HepG2 (cell line): Measurements from ENCODE around the gene KCNJ4. TPM values are rescaled to one million over a fixed set of nuclear protein-coding genes. Genes with fewer than 3 reads are reported as not detected.
A peak's percentile ranks its signal among the peaks of the same experiment; 100 is the strongest.

ENCODE experiments used
- ARNT2 ChIP-seq: sonication (generic); formaldehyde crosslinking; IDR thresholded peaks from 2 replicates; pipeline ENCODE4 v1.8.0; 2022; ENCODE audit warnings: mild to moderate bottlenecking, low read depth, missing genetic modification reagents, moderate library complexity
- DNMT1 ChIP-seq: sonication (generic); formaldehyde crosslinking; IDR thresholded peaks from 2 replicates; pipeline ENCODE4 v1.5.1; 2020; ENCODE audit warnings: mild to moderate bottlenecking, missing genetic modification reagents
- GRHL1 ChIP-seq: sonication (generic); formaldehyde crosslinking; conservative IDR thresholded peaks from 2 replicates; pipeline ENCODE4 v1.8.0; 2022; ENCODE audit warnings: missing genetic modification reagents
- HNRNPL ChIP-seq: fragments of 200-400 bp; formaldehyde crosslinking; IDR thresholded peaks from 2 replicates; pipeline ENCODE4 v1.6.1; 2017; ENCODE audit warnings: mild to moderate bottlenecking, low read depth, low read length
- HOXA9 ChIP-seq: sonication (generic); formaldehyde crosslinking; IDR thresholded peaks from 2 replicates; pipeline ENCODE4 v1.8.1; 2022; ENCODE audit warnings: missing genetic modification reagents, mild to moderate bottlenecking, moderate library complexity, borderline replicate concordance
- JUND ChIP-seq: sonication (generic); formaldehyde crosslinking; IDR thresholded peaks from 2 replicates; pipeline ENCODE4 v1.8.0; 2022; ENCODE audit warnings: mild to moderate bottlenecking, missing genetic modification reagents
- MIXL1 ChIP-seq: IDR thresholded peaks from 2 replicates; pipeline ENCODE4 v1.6.1; 2016
- NCOA5 ChIP-seq: sonication (generic); formaldehyde crosslinking; IDR thresholded peaks from 2 replicates; pipeline ENCODE4 v1.4.0; 2020; ENCODE audit warnings: missing genetic modification reagents
- NFE2L1 ChIP-seq: sonication (generic); formaldehyde crosslinking; IDR thresholded peaks from 2 replicates; pipeline ENCODE4 v1.4.0; 2020; ENCODE audit warnings: missing genetic modification reagents, mild to moderate bottlenecking, borderline replicate concordance
- SIN3B ChIP-seq: fragments of 150-350 bp; IDR thresholded peaks from 2 replicates; pipeline ENCODE4 v1.6.1; 2014; ENCODE audit warnings: low read length
- SRSF4 ChIP-seq: fragments of 200-400 bp; formaldehyde crosslinking; IDR thresholded peaks from one replicate; pipeline ENCODE4 v1.6.1; 2018; ENCODE audit warnings: mild to moderate bottlenecking, low read depth, low read length, moderate library complexity; ENCODE audit not compliant: poor library complexity, severe bottlenecking
- TAF1 ChIP-seq: sonication (generic); formaldehyde crosslinking; IDR thresholded peaks from 2 replicates; pipeline ENCODE4 v1.4.0; 2020; ENCODE audit warnings: missing genetic modification reagents
- TIGD3 ChIP-seq: sonication (generic); formaldehyde crosslinking; IDR thresholded peaks from 2 replicates; pipeline ENCODE4 v1.5.1; 2020; ENCODE audit warnings: mild to moderate bottlenecking, missing genetic modification reagents, borderline replicate concordance
- ZBTB1 ChIP-seq: sonication (generic); formaldehyde crosslinking; IDR thresholded peaks from 2 replicates; pipeline ENCODE4 v1.4.0; 2020; ENCODE audit warnings: missing genetic modification reagents, borderline replicate concordance
- ZNF274 ChIP-seq: sonication (generic); formaldehyde crosslinking; IDR thresholded peaks from 2 replicates; pipeline ENCODE4 v1.5.1; 2020; ENCODE audit warnings: mild to moderate bottlenecking, missing genetic modification reagents
- ZNF407 ChIP-seq: sonication (generic); formaldehyde crosslinking; IDR thresholded peaks from one replicate; pipeline ENCODE4 v1.5.1; 2020; ENCODE audit warnings: mild to moderate bottlenecking, missing genetic modification reagents; ENCODE audit errors: not compliant biosample characterization
- ZNF572 ChIP-seq: sonication (generic); formaldehyde crosslinking; IDR thresholded peaks from 2 replicates; pipeline ENCODE4 v1.5.1; 2020; ENCODE audit warnings: mild to moderate bottlenecking, missing genetic modification reagents
- ZNF577 ChIP-seq: sonication (generic); formaldehyde crosslinking; IDR thresholded peaks from 2 replicates; pipeline ENCODE4 v1.4.0; 2020; ENCODE audit warnings: mild to moderate bottlenecking, low read depth, missing genetic modification reagents, borderline replicate concordance
- ZNF766 ChIP-seq: sonication (generic); formaldehyde crosslinking; IDR thresholded peaks from 2 replicates; pipeline ENCODE4 v1.5.0; 2020; ENCODE audit warnings: missing genetic modification reagents, borderline replicate concordance
- ZNF777 ChIP-seq: sonication (generic); formaldehyde crosslinking; IDR thresholded peaks from 2 replicates; pipeline ENCODE4 v1.4.0; 2020; ENCODE audit warnings: missing genetic modification reagents
- polyA plus RNA-seq, 8 experiments: library from polyadenylated mRNA; depleted of rRNA in 3 of 8; stranded (reverse) in 7 of 8; unstranded in 1 of 8; fragments of >200 nt; fragmentation: Illumina TruSeq in 4 of 8; extraction: Trizol in 4 of 8; gene quantifications; 2 replicates each; pipeline versions ENCODE4 v1.2.1 to v1.2.3, GENCODE V29; 2011 to 2016; ENCODE audit warnings: low read depth in 4 of 8, missing spikeins in 1 of 8, mixed read lengths in 1 of 8; ENCODE audit not compliant: insufficient read depth in 1 of 8
- total RNA-seq, 5 experiments: library from RNA; depleted of rRNA; stranded (reverse); fragments of >200 nt; fragmentation: Illumina TruSeq; extraction: Trizol; gene quantifications; 2 replicates each; pipeline ENCODE4 v1.2.3, GENCODE V29; 2016; ENCODE audit warnings: low read depth in 1 of 5

KCNJ4 gene
- total and polyA plus RNA-seq, 2 of the 13 experiments (the other 11 are each of a cell fraction or from before 2014, with no cell fraction given): not detected

GRCh38 chr22:38467438-38467903, 12.5 kb upstream of the KCNJ4 start (continued):
- TF ChIP-seq ARNT2 (peak; percentile 60; the same call in 1 of the 2 replicates), HNRNPL (0 out of 2 replicates have a peak, but pooled peaks have one; percentile 23), NFE2L1 (CRISPR knock-in tag) (no peak), TIGD3 (CRISPR knock-in tag) (no peak), HOXA9 (peak; percentile 23; the same call in 1 of the 2 replicates), ZNF777 (CRISPR knock-in tag) (no peak), DNMT1 (CRISPR knock-in tag) (no peak), SRSF4 (no peak), SIN3B (no peak), GRHL1 (CRISPR knock-in tag) (no peak), TAF1 (CRISPR knock-in tag) (peak; percentile 28), JUND (CRISPR knock-in tag) (0 out of 2 replicates have a peak, but pooled peaks have one; percentile 4), ZNF407 (CRISPR knock-in tag) (no peak), MIXL1 (no peak), ZNF766 (CRISPR knock-in tag) (no peak), NCOA5 (CRISPR knock-in tag) (no peak), ZBTB1 (CRISPR knock-in tag) (no peak), ZNF577 (CRISPR knock-in tag) (no peak), ZNF572 (CRISPR knock-in tag) (no peak), ZNF274 (CRISPR knock-in tag) (0 out of 2 replicates have a peak, but pooled peaks have one; percentile 21)
